BLaER1 (cell line): ENCODE measurements around the gene COL4A6.

Experiments
- H3K27ac ChIP-seq: shearing (Covaris generic); formaldehyde crosslinking; 2 replicates; pipeline ENCODE4 v1.8.1; 2022
- H3K27me3 ChIP-seq: shearing (Covaris generic); formaldehyde crosslinking; 2 replicates; pipeline ENCODE4 v1.8.1; 2022
- H3K36me3 ChIP-seq: shearing (Covaris generic); formaldehyde crosslinking; 2 replicates; pipeline ENCODE4 v1.8.1; 2022
- H3K4me1 ChIP-seq: shearing (Covaris generic); formaldehyde crosslinking; 2 replicates; pipeline ENCODE4 v1.8.1; 2022
- H3K4me2 ChIP-seq: shearing (Covaris generic); formaldehyde crosslinking; 2 replicates; pipeline ENCODE4 v1.8.1; 2022
- H3K4me3 ChIP-seq: shearing (Covaris generic); formaldehyde crosslinking; 2 replicates; pipeline ENCODE4 v1.8.1; 2022
- H3K9ac ChIP-seq: shearing (Covaris generic); formaldehyde crosslinking; 2 replicates; pipeline ENCODE4 v1.8.1; 2022
- H3K9me3 ChIP-seq: shearing (Covaris generic); formaldehyde crosslinking; 2 replicates; pipeline ENCODE4 v1.8.1; 2022
- H4K20me1 ChIP-seq: shearing (Covaris generic); formaldehyde crosslinking; 2 replicates; pipeline ENCODE4 v1.8.1; 2022
- Cebpa-rat ChIP-seq: shearing (Covaris generic); IDR thresholded peaks from 2 replicates; pipeline ENCODE4 v1.8.1; 2022

The COL4A6 gene

GRCh38 chrX:108127152-108127551 is 311.1 kb downstream of the COL4A6 start:
- H3K27ac ChIP-seq: no peak overlapping the region
- H3K36me3 ChIP-seq: peaks cover 11% of the 10 kb centered on the region; the same call in 1 of the 2 replicates
- peaks cover 88% of the 10 kb centered on the region for H3K27me3 ChIP-seq
- no peak overlapping the region for H3K4me2 ChIP-seq
- H3K4me1 ChIP-seq: no peaks in the 10 kb centered on the region
- no peak for TF ChIP-seq Cebpa-rat
- H3K9ac ChIP-seq: no peak overlapping the region
- no peak overlapping the region for H3K4me3 ChIP-seq
- peaks cover 6% of the 10 kb centered on the region; the same call in 1 of the 2 replicates for H4K20me1 ChIP-seq
- H3K9me3 ChIP-seq: no peaks in the 10 kb centered on the region; the same call in 1 of the 2 replicates

DNA sequence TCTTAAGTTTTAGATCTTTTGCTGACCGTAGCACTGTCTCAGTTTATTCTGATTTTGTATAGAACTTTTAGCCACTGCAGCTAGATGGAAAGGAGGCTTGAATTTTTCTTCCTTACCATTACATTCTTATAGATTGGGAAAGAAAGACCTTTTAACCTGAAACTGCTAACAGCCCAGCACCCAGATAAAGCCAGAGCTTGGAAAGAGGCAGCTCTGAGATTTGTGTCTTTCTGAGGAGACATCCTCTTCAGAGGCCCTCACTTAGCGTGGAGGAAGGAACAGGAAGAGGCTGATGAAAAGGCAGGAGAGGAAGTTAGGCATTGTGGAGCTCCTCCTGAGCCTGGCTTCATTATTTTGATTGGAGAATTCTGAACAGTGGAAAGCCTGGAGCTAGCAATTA is 311.6 kb downstream of the COL4A6 start:
- H3K4me3 ChIP-seq: no peak overlapping the region

DNA sequence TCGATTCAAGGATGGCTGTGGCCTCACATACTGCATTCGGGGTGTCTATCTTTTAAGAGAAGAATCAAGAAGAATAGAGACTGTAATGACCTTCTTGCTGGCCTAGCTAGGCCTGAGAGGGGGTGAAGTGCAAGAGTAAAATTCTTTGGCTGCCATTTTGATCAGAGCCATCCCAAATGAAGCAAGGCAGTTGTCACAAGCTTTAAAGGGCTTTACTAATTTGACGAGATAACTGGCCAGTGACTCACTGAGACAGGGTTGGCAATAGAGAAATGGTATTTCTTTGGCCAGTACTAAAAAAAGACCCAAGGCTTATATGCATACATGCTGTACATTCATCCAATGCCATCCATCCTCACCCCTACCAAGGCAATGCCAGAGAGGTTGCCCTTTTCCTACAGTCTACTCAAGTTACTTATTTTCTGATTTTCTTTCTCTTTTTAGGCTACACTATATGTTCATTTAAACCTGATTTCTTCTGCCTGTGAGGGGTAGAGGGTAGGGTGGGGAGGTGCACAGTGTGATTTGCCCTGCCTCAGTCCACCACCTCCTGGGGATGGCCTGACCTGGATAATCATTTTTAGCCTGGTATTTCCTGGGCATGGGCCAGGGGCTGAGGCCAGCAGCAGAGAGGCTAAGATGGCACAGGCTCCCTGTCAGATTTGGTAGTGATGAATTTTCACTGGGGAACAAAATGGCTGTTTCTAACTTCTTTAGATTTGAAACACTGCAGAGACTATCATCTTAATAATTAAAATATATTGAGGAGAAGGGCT is 314.4 kb downstream of the COL4A6 start:
- no peak overlapping the region for H3K27ac ChIP-seq
- no peaks in the 10 kb centered on the region for H3K4me1 ChIP-seq
- H4K20me1 ChIP-seq: peaks cover 6% of the 10 kb centered on the region; the same call in 1 of the 2 replicates
- H3K9me3 ChIP-seq: no peaks in the 10 kb centered on the region
- no peak overlapping the region for H3K9ac ChIP-seq
- H3K27me3 ChIP-seq: peaks cover 96% of the 10 kb centered on the region
- no peak for TF ChIP-seq Cebpa-rat
- H3K36me3 ChIP-seq: no peaks in the 10 kb centered on the region
- no peak overlapping the region for H3K4me2 ChIP-seq
- H3K4me3 ChIP-seq: no peak overlapping the region

More for the DNA sequence above, 311.6 kb downstream of the COL4A6 start:
- Histone ChIP-seq H3K27ac (no peak overlapping the region), H3K36me3 (peaks cover 6% of the 10 kb centered on the region; the same call in 1 of the 2 replicates), H3K9me3 (no peaks in the 10 kb centered on the region), H3K27me3 (peaks cover 88% of the 10 kb centered on the region), H3K9ac (no peak overlapping the region), H3K4me1 (no peaks in the 10 kb centered on the region), H3K4me2 (no peak overlapping the region), H4K20me1 (peaks cover 6% of the 10 kb centered on the region; the same call in 1 of the 2 replicates)
- TF ChIP-seq Cebpa-rat: no peak

GRCh38 chrX:108122748-108123147 is 315.5 kb downstream of the COL4A6 start:
- Histone ChIP-seq H3K4me3 (no peak overlapping the region), H3K9ac (no peak overlapping the region), H3K4me2 (no peak overlapping the region), H4K20me1 (peaks cover 6% of the 10 kb centered on the region; the same call in 1 of the 2 replicates), H3K36me3 (no peaks in the 10 kb centered on the region), H3K4me1 (no peaks in the 10 kb centered on the region), H3K27me3 (peaks cover 99% of the 10 kb centered on the region), H3K27ac (no peak overlapping the region), H3K9me3 (no peaks in the 10 kb centered on the region)
- no peak for TF ChIP-seq Cebpa-rat

DNA sequence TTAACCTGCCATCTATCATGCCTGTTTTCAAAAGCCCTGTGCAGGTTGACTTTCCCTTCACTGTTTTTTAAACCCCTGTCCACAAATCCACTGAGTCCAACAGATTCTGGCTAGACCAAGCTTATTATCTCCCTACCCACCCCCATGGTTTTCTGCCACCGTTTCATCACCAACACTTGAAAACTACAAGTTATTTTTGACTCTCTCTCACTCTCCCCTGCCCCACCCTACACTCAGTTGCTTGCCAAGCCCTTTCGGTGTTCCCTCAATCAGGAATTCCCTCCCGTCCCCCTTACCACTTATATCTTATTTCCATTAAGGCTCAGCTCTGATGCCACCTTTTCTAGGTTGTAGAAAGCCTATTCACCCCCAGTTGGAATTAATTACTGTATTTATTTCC is 316.9 kb downstream of the COL4A6 start:
- Histone ChIP-seq H3K9me3 (no peaks in the 10 kb centered on the region), H3K4me1 (no peaks in the 10 kb centered on the region), H3K27ac (no peak overlapping the region), H3K9ac (no peak overlapping the region), H3K4me3 (no peak overlapping the region), H3K36me3 (no peaks in the 10 kb centered on the region), H4K20me1 (peaks cover 18% of the 10 kb centered on the region; the same call in 1 of the 2 replicates), H3K27me3 (peaks cover 99% of the 10 kb centered on the region), H3K4me2 (no peak overlapping the region)
- no peak for TF ChIP-seq Cebpa-rat

GRCh38 chrX:108117988-108118387 is 320.2 kb downstream of the COL4A6 start:
- Histone ChIP-seq H3K36me3 (no peaks in the 10 kb centered on the region), H3K9me3 (peaks cover 7% of the 10 kb centered on the region), H3K27ac (no peak overlapping the region), H3K9ac (no peak overlapping the region), H3K4me3 (no peak overlapping the region), H3K27me3 (peaks cover 99% of the 10 kb centered on the region), H3K4me1 (no peaks in the 10 kb centered on the region), H3K4me2 (no peak overlapping the region), H4K20me1 (peaks cover 20% of the 10 kb centered on the region; the same call in 1 of the 2 replicates)
- no peak for TF ChIP-seq Cebpa-rat

- TF ChIP-seq Cebpa-rat: no peak
- Histone ChIP-seq H3K9ac (no peak overlapping the region), H3K9me3 (peaks cover 7% of the 10 kb centered on the region), H3K4me3 (no peak overlapping the region), H4K20me1 (peaks cover 14% of the 10 kb centered on the region; the same call in 1 of the 2 replicates), H3K4me1 (no peaks in the 10 kb centered on the region), H3K36me3 (no peaks in the 10 kb centered on the region), H3K27ac (no peak overlapping the region), H3K27me3 (peaks cover 87% of the 10 kb centered on the region), H3K4me2 (no peak overlapping the region)
Observed at GRCh38 chrX:108114541-108114940, 323.7 kb downstream of the COL4A6 start.
